HepG2 (cell line): ENCODE results near the gene GATM. TPM values are rescaled to one million over a fixed set of nuclear protein-coding genes. Genes with fewer than 3 reads are reported as not detected.

Source experiments
- ATAC-seq: fragments of 200-7000 bp; cut with Tn5 transposase; 3 replicates; pipeline ENCODE4 v1.9.1; 2020; ENCODE audit warnings: mild to moderate bottlenecking, moderate library complexity
- BruUV-seq: library from RNA; stranded (reverse); fragments of 400-500 nt; replicated peaks from 2 replicates; lab custom pipeline; 2021; lab: Mats Ljungman, UMichigan
- CTCF ChIA-PET: fragments of 300-600 bp; formaldehyde crosslinking; extraction: SDS; loops from one replicate; lab custom pipeline; 2021; ENCODE audit warnings: low total read pairs, inconsistent platforms, low intra/inter-chr PET ratio; lab: Yijun Ruan, JAX
- POLR2A ChIA-PET: fragments of 350-600 bp; sonication (Branson Sonifier 250); formaldehyde crosslinking; loops from one replicate; lab custom pipeline; 2020; ENCODE audit warnings: antibody characterized with exemption, inconsistent platforms; lab: Yijun Ruan, JAX
- DNase-seq: peaks from one replicate; pipeline ENCODE4 v3.0.0-alpha.2; 2015; ENCODE audit warnings: low spot score
- FAIRE-seq: peaks from 3 replicates; lab custom pipeline; 2011; peaks lifted over from hg19 to GRCh38; lab: Jason Lieb, UNC
- H2AFZ ChIP-seq: one replicate; pipeline ENCODE4 v1.6.1; 2011; ENCODE audit warnings: low read length, inconsistent platforms
- H3K27ac ChIP-seq: fragments of 300-600 bp; 3 replicates; pipeline ENCODE4 v1.8.0; 2011; ENCODE audit warnings: mixed run types, mild to moderate bottlenecking, mixed read lengths, low read length, inconsistent platforms; ENCODE audit not compliant: insufficient read depth; ENCODE audit errors: extremely low read length
- H3K27me3 ChIP-seq, 2 experiments: fragments of 200-600 bp in 1 of 2; 2 replicates in 1 of 2; 3 replicates in 1 of 2; pipeline versions ENCODE4 v1.6.0 to v1.8.0; 2011; ENCODE audit warnings: low read length in 2 of 2, mild to moderate bottlenecking in 2 of 2, moderate library complexity in 2 of 2, inconsistent platforms in 1 of 2; ENCODE audit not compliant: insufficient read depth in 2 of 2, control insufficient read depth in 1 of 2
- H3K36me3 ChIP-seq, 2 experiments: fragments of 200-600 bp in 1 of 2; replicated peaks in 1 of 2; 2 replicates in 1 of 2; 3 replicates in 1 of 2; pipeline versions ENCODE4 v1.5.1 to v1.8.0; 2011; ENCODE audit warnings: low read length in 2 of 2, inconsistent platforms in 1 of 2; ENCODE audit not compliant: insufficient read depth in 2 of 2, control insufficient read depth in 1 of 2
- H3K4me1 ChIP-seq: 2 replicates; pipeline ENCODE4 v1.5.1; 2012; ENCODE audit warnings: low read length, inconsistent platforms; ENCODE audit not compliant: insufficient read depth
- H3K4me2 ChIP-seq: 2 replicates; pipeline ENCODE4 v1.6.0; 2011; ENCODE audit warnings: low read depth, low read length, inconsistent platforms
- H3K4me3 ChIP-seq, 3 experiments: fragments of 200-600 bp in 1 of 3; sonication (generic), shearing (Covaris generic) in 1 of 3; replicated peaks in 1 of 3; 2 replicates each; pipeline ENCODE4 v1.5.1; 2011 to 2016; ENCODE audit warnings: low read length in 3 of 3, inconsistent platforms in 2 of 3, low read depth in 2 of 3, mild to moderate bottlenecking in 2 of 3, control low read depth in 1 of 3, mixed read lengths in 1 of 3; ENCODE audit not compliant: insufficient read depth in 1 of 3
- H3K79me2 ChIP-seq: one replicate; pipeline ENCODE4 v1.6.1; 2011; ENCODE audit warnings: low read length, inconsistent platforms; ENCODE audit not compliant: insufficient read depth
- H3K9ac ChIP-seq: 2 replicates; pipeline ENCODE4 v1.6.0; 2011; ENCODE audit warnings: mild to moderate bottlenecking, low read depth, low read length, inconsistent platforms; ENCODE audit not compliant: insufficient read depth
- H3K9me3 ChIP-seq: 2 replicates; pipeline ENCODE4 v1.5.1; 2012; ENCODE audit warnings: mild to moderate bottlenecking, low read length
- H4K20me1 ChIP-seq: 2 replicates; pipeline ENCODE4 v1.6.0; 2011; ENCODE audit warnings: inconsistent platforms, mild to moderate bottlenecking, low read length, moderate library complexity; ENCODE audit not compliant: insufficient read depth
- FOXK1 ChIP-seq: sonication (generic); formaldehyde crosslinking; IDR thresholded peaks from 2 replicates; pipeline ENCODE4 v1.4.0; 2020; ENCODE audit warnings: low read depth, missing genetic modification reagents, borderline replicate concordance
- JARID2 ChIP-seq: sonication (generic); formaldehyde crosslinking; IDR thresholded peaks from 2 replicates; pipeline ENCODE4 v1.8.1; 2023; ENCODE audit warnings: missing genetic modification reagents, inconsistent platforms; ENCODE audit not compliant: insufficient replicate concordance
- KLF9 ChIP-seq: IDR thresholded peaks from 2 replicates; pipeline ENCODE4 v1.6.1; 2016; ENCODE audit warnings: low read depth
- NBN ChIP-seq: fragments of 450-650 bp; conservative IDR thresholded peaks from 2 replicates; pipeline ENCODE4 v1.6.1; 2017
- NFATC3 ChIP-seq: sonication (generic); formaldehyde crosslinking; IDR thresholded peaks from 2 replicates; pipeline ENCODE4 v1.5.1; 2020; ENCODE audit warnings: mild to moderate bottlenecking, missing genetic modification reagents
- NR2C2 ChIP-seq: sonication (generic); formaldehyde crosslinking; IDR thresholded peaks from 2 replicates; pipeline ENCODE4 v1.4.0; 2020; ENCODE audit warnings: missing genetic modification reagents, mild to moderate bottlenecking, moderate library complexity, borderline replicate concordance
- REL ChIP-seq: sonication (generic); formaldehyde crosslinking; conservative IDR thresholded peaks from 2 replicates; pipeline ENCODE4 v1.8.0; 2022; ENCODE audit warnings: mild to moderate bottlenecking, missing genetic modification reagents, moderate library complexity
- SP140L ChIP-seq: sonication (generic); formaldehyde crosslinking; IDR thresholded peaks from 2 replicates; pipeline ENCODE4 v1.4.0; 2020; ENCODE audit warnings: missing genetic modification reagents, borderline replicate concordance
- TAF1 ChIP-seq: sonication (generic); formaldehyde crosslinking; IDR thresholded peaks from 2 replicates; pipeline ENCODE4 v1.4.0; 2020; ENCODE audit warnings: missing genetic modification reagents
- ZFAT ChIP-seq: sonication (generic); formaldehyde crosslinking; conservative IDR thresholded peaks from 2 replicates; pipeline ENCODE4 v1.8.1; 2023; ENCODE audit warnings: missing genetic modification reagents, inconsistent platforms
- ZNF121 ChIP-seq: sonication (generic); formaldehyde crosslinking; IDR thresholded peaks from 2 replicates; pipeline ENCODE4 v1.5.0; 2020; ENCODE audit warnings: mild to moderate bottlenecking, missing genetic modification reagents
- ZNF224 ChIP-seq: sonication (generic); formaldehyde crosslinking; IDR thresholded peaks from 2 replicates; pipeline ENCODE4 v1.5.0; 2020; ENCODE audit warnings: mild to moderate bottlenecking, missing genetic modification reagents
- ZNF484 ChIP-seq: sonication (generic); formaldehyde crosslinking; IDR thresholded peaks from 2 replicates; pipeline ENCODE4 v1.5.1; 2020; ENCODE audit warnings: mild to moderate bottlenecking, low read depth, missing genetic modification reagents, borderline replicate concordance
- ZNF567 ChIP-seq: sonication (generic); formaldehyde crosslinking; IDR thresholded peaks from 2 replicates; pipeline ENCODE4 v1.8.1; 2023; ENCODE audit warnings: mild to moderate bottlenecking, missing genetic modification reagents, borderline replicate concordance
- ZNF709 ChIP-seq: sonication (generic); formaldehyde crosslinking; IDR thresholded peaks from 2 replicates; pipeline ENCODE4 v1.5.0; 2020; ENCODE audit warnings: mild to moderate bottlenecking, missing genetic modification reagents
- ZNF780A ChIP-seq: sonication (generic); formaldehyde crosslinking; IDR thresholded peaks from 2 replicates; pipeline ENCODE4 v1.8.0; 2022; ENCODE audit warnings: mild to moderate bottlenecking, missing genetic modification reagents, moderate library complexity
- ZNF788 ChIP-seq: sonication (generic); formaldehyde crosslinking; IDR thresholded peaks from 2 replicates; pipeline ENCODE4 v1.5.0; 2020; ENCODE audit warnings: mild to moderate bottlenecking, missing genetic modification reagents, borderline replicate concordance
- WGBS: methylation state at CpG from one replicate; pipeline ENCODE4 v1.1.6; 2017; ENCODE audit warnings: low lambda C conversion rate; 5-methylcytosine and 5-hydroxymethylcytosine counted together
- in situ Hi-C: cut with HindIII; loops from 2 replicates; pipeline ENCODE4 v1.10.0; 2017; ENCODE audit warnings: low pct_unique_long_range_greater_than_20kb; ENCODE audit not compliant: extremely low pct_ligation_motif_present
- intact Hi-C: fragments of 100-400 bp; cut with micrococcal nuclease; formaldehyde crosslinking; loops from one replicate; pipeline ENCODE4 v1.10.0; 2022; ENCODE audit not compliant: unreplicated experiment
- polyA plus RNA-seq, 8 experiments: library from polyadenylated mRNA; depleted of rRNA in 3 of 8; stranded (reverse) in 7 of 8; unstranded in 1 of 8; fragments of >200 nt; fragmentation: Illumina TruSeq in 4 of 8; extraction: Trizol in 4 of 8; gene quantifications; 2 replicates each; pipeline versions ENCODE4 v1.2.1 to v1.2.3, GENCODE V29; 2011 to 2016; ENCODE audit warnings: low read depth in 4 of 8, missing spikeins in 1 of 8, mixed read lengths in 1 of 8; ENCODE audit not compliant: insufficient read depth in 1 of 8
- total RNA-seq, 5 experiments: library from RNA; depleted of rRNA; stranded (reverse); fragments of >200 nt; fragmentation: Illumina TruSeq; extraction: Trizol; gene quantifications; 2 replicates each; pipeline ENCODE4 v1.2.3, GENCODE V29; 2016; ENCODE audit warnings: low read depth in 1 of 5
- TF ChIP-seq, protein P1 (sequence below): sonication (generic); formaldehyde crosslinking; IDR thresholded peaks from 2 replicates; pipeline ENCODE4 v1.5.0; 2020; ENCODE audit warnings: mild to moderate bottlenecking, missing genetic modification reagents, moderate library complexity
- TF ChIP-seq, protein P2 (sequence below): IDR thresholded peaks from 2 replicates; pipeline ENCODE4 v1.6.1; 2016; ENCODE audit warnings: missing compliant biosample characterization, missing genetic modification reagents, borderline replicate concordance
- TF ChIP-seq, protein P3 (sequence below): sonication (generic); formaldehyde crosslinking; IDR thresholded peaks from 2 replicates; pipeline ENCODE4 v1.4.0; 2020; ENCODE audit warnings: mild to moderate bottlenecking, missing genetic modification reagents

The GATM gene
- total and polyA plus RNA-seq, 2 of the 13 experiments (the other 11 are each of a cell fraction or from before 2014, with no cell fraction given), result 2.1 to 16.8 TPM

DNA sequence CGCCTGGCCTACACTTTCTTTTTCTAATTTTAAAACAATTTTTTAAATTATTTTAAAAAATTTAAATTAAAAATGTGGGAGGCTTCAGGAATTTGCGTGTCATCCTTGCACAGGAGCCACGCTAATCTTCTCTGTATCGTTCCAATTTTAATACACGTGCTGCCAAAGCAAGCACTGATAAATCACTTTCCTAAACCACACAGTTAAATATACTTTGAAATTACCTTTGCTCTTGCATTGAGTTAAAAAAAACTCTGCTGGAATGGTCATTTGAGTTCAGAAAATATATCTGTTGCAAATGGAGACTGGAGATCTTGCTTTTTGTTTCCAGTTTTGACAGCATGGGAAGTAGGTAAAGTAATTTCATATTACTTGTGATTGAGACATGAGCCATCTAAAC lies 23.6 kb downstream of the GATM start:
- Histone ChIP-seq H3K36me3 (no peaks in the 10 kb centered on the region; a peak in 1 of 5 replicates), H3K27ac (no peak overlapping the region), H3K4me1 (no peaks in the 10 kb centered on the region), H3K9me3 (no peaks in the 10 kb centered on the region), H3K4me2 (no peak overlapping the region), H3K27me3 (no peaks in the 10 kb centered on the region), H3K79me2 (no peaks in the 10 kb centered on the region), H3K9ac (no peak overlapping the region), H2AFZ (no peak overlapping the region), H4K20me1 (no peaks in the 10 kb centered on the region), H3K4me3 (no peak overlapping the region)
- in situ Hi-C loops, result no loop called here
- 96% methylated on average over 5 of the region's 5 CpGs for WGBS
- CTCF ChIA-PET, result no interaction called here
- TF ChIP-seq JARID2 (CRISPR knock-in tag), result no peak
- TF ChIP-seq NFATC3, result no peak
- TF ChIP-seq, protein P1, sequence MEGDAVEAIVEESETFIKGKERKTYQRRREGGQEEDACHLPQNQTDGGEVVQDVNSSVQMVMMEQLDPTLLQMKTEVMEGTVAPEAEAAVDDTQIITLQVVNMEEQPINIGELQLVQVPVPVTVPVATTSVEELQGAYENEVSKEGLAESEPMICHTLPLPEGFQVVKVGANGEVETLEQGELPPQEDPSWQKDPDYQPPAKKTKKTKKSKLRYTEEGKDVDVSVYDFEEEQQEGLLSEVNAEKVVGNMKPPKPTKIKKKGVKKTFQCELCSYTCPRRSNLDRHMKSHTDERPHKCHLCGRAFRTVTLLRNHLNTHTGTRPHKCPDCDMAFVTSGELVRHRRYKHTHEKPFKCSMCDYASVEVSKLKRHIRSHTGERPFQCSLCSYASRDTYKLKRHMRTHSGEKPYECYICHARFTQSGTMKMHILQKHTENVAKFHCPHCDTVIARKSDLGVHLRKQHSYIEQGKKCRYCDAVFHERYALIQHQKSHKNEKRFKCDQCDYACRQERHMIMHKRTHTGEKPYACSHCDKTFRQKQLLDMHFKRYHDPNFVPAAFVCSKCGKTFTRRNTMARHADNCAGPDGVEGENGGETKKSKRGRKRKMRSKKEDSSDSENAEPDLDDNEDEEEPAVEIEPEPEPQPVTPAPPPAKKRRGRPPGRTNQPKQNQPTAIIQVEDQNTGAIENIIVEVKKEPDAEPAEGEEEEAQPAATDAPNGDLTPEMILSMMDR (CRISPR knock-in tag), result no peak
- TF ChIP-seq ZFAT (CRISPR knock-in tag), result no peak
- no peak for TF ChIP-seq REL (CRISPR knock-in tag)
- TF ChIP-seq ZNF121 (CRISPR knock-in tag), result no peak
- TF ChIP-seq FOXK1 (CRISPR knock-in tag), result no peak
- no peak for TF ChIP-seq KLF9 (CRISPR knock-in tag)
- TF ChIP-seq, protein P2, sequence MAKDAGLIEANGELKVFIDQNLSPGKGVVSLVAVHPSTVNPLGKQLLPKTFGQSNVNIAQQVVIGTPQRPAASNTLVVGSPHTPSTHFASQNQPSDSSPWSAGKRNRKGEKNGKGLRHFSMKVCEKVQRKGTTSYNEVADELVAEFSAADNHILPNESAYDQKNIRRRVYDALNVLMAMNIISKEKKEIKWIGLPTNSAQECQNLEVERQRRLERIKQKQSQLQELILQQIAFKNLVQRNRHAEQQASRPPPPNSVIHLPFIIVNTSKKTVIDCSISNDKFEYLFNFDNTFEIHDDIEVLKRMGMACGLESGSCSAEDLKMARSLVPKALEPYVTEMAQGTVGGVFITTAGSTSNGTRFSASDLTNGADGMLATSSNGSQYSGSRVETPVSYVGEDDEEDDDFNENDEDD (CRISPR knock-in tag), result no peak
- no peak for TF ChIP-seq SP140L (CRISPR knock-in tag)
- TF ChIP-seq ZNF484 (CRISPR knock-in tag), result no peak
- TF ChIP-seq ZNF224 (CRISPR knock-in tag), result no peak
- no peak for TF ChIP-seq TAF1 (CRISPR knock-in tag)
- no peak for TF ChIP-seq NR2C2 (CRISPR knock-in tag)
- no peak for TF ChIP-seq ZNF567 (CRISPR knock-in tag)
- TF ChIP-seq NBN, result no peak
- TF ChIP-seq ZNF788 (CRISPR knock-in tag), result no peak
- no peak for TF ChIP-seq ZNF709 (CRISPR knock-in tag)
- TF ChIP-seq, protein P3, sequence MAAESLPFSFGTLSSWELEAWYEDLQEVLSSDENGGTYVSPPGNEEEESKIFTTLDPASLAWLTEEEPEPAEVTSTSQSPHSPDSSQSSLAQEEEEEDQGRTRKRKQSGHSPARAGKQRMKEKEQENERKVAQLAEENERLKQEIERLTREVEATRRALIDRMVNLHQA (CRISPR knock-in tag), result no peak
- TF ChIP-seq ZNF780A (CRISPR knock-in tag), result no peak
- DNase-seq (no peak), FAIRE-seq (no peak), ATAC-seq (no peak)
- intact Hi-C loops, result no loop called here
- BruUV-seq, result no TSS peak
- POLR2A ChIA-PET, result no interaction called here
